Stimulated activated CD4-positive, alpha-beta T cell treated with anti-CD3 and anti-CD28 coated beads, Interleukin-2, amount 100 ng/mL, for 4 hours (primary cell): ENCODE results near the gene PTDSS2.
"Not testable (repeated sequence)": the region's sequence is repeated elsewhere in the genome, so short reads cannot be mapped to it uniquely, and the experiment has no call there.

Experiments used
- DNase-seq: peaks from one replicate; pipeline ENCODE4 v3.0.0-alpha.2; 2020; ENCODE audit warnings: low read depth

PTDSS2 gene

GRCh38 chr11:449889-450808 is at the start of gene PTDSS2:
TSS of gene PTDSS2 (plus strand) at chr11:450279. CDS start at chr11:450456, 177 bp downstream.
- peak; percentile 91 for DNase-seq

GRCh38 chr11:401196-401595 is 48.9 kb upstream of the PTDSS2 start:
- DNase-seq = not testable (repeated sequence)

GRCh38 chr11:403021-403760 is 46.9 kb upstream of the PTDSS2 start:
- no peak for DNase-seq

GRCh38 chr11:403761-404431 is 46.2 kb upstream of the PTDSS2 start:
- no peak for DNase-seq

GRCh38 chr11:404551-405264 is 45.4 kb upstream of the PTDSS2 start:
- DNase-seq = no peak

- no peak for DNase-seq
Measured at GRCh38 chr11:405323-405953, 44.6 kb upstream of the PTDSS2 start.

GRCh38 chr11:405954-406795 is 43.9 kb upstream of the PTDSS2 start:
- DNase-seq = no peak

GRCh38 chr11:406796-407650 is 43.1 kb upstream of the PTDSS2 start:
- DNase-seq = peak; percentile 80

GRCh38 chr11:407651-408123 is 42.4 kb upstream of the PTDSS2 start:
- no peak for DNase-seq

GRCh38 chr11:408154-409007 is 41.7 kb upstream of the PTDSS2 start:
- DNase-seq = no peak

GRCh38 chr11:409008-409599 is 41.0 kb upstream of the PTDSS2 start:
- DNase-seq = no peak

- DNase-seq = no peak
Measured at GRCh38 chr11:409600-410483, 40.2 kb upstream of the PTDSS2 start.

- not testable (repeated sequence) for DNase-seq
Measured at GRCh38 chr11:410711-411110, 39.4 kb upstream of the PTDSS2 start.

- not testable (repeated sequence) for DNase-seq
Measured at GRCh38 chr11:411520-411919, 38.6 kb upstream of the PTDSS2 start.

GRCh38 chr11:412641-413119 is 37.4 kb upstream of the PTDSS2 start:
- DNase-seq = no peak
